ENCODE data around the gene PRKN. TPM values are rescaled to one million over a fixed set of nuclear protein-coding genes. Genes with fewer than 3 reads are reported as not detected.

PRKN gene
- total RNA-seq, 1 experiment from 2014 or later: 0.46 TPM

DNA sequence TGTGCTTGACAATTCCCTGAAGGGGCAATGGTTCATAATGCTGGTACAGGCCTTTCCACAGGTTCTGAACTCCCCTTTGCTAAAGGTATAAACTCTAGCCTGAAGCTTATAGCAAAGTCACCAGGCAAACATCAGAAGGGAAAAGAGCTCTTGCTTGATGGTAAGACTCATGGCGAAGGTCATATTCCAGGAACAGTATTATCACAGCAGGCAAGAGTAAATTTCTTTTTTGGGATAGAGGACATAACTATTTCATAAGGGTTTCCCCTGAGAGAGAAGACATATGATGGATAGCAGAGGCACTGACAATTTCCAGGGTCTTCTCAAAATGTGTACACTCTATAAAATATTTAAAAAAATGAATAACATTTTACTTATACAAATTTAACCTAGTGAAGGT is 86.8 kb downstream of the PRKN start:
- no peaks in the 10 kb centered on the region for H3K36me3 ChIP-seq (ENCODE audit: control insufficient read depth, insufficient read depth, low read length)
- no peak overlapping the region for H3K27ac ChIP-seq (ENCODE audit: low read length)
- no peak for DNase-seq (ENCODE audit: low read depth, low spot score)
- H3K27me3 ChIP-seq (ENCODE audit: control insufficient read depth, insufficient read depth, low read length): no peaks in the 10 kb centered on the region
- POLR2A ChIA-PET: no interaction called here
- no peaks in the 10 kb centered on the region for H3K9me3 ChIP-seq (ENCODE audit: control insufficient read depth, insufficient read depth, low read depth, low read length)
- intact Hi-C loops (cut with micrococcal nuclease; ENCODE audit: unreplicated experiment) (no loop called here), in situ Hi-C loops (cut with HindIII; ENCODE audit: low pct_unique_long_range_greater_than_20kb, low sequenced_read_pairs) (no loop called here)
- no peak for TF ChIP-seq POLR2AphosphoS5 (IDR thresholded peaks at IDR 0.05; ENCODE audit: low read depth, low read length)
- no peak for TF ChIP-seq TCF7L2 (IDR thresholded peaks at IDR 0.05; ENCODE audit: low read depth, low read length)
- TF ChIP-seq, protein P1, sequence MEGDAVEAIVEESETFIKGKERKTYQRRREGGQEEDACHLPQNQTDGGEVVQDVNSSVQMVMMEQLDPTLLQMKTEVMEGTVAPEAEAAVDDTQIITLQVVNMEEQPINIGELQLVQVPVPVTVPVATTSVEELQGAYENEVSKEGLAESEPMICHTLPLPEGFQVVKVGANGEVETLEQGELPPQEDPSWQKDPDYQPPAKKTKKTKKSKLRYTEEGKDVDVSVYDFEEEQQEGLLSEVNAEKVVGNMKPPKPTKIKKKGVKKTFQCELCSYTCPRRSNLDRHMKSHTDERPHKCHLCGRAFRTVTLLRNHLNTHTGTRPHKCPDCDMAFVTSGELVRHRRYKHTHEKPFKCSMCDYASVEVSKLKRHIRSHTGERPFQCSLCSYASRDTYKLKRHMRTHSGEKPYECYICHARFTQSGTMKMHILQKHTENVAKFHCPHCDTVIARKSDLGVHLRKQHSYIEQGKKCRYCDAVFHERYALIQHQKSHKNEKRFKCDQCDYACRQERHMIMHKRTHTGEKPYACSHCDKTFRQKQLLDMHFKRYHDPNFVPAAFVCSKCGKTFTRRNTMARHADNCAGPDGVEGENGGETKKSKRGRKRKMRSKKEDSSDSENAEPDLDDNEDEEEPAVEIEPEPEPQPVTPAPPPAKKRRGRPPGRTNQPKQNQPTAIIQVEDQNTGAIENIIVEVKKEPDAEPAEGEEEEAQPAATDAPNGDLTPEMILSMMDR (IDR thresholded peaks at IDR 0.05): no peak
- TF ChIP-seq SIN3A (IDR thresholded peaks at IDR 0.05; ENCODE audit: borderline replicate concordance, insufficient read depth, low read depth, low read length): no peak
- TF ChIP-seq, protein P2, sequence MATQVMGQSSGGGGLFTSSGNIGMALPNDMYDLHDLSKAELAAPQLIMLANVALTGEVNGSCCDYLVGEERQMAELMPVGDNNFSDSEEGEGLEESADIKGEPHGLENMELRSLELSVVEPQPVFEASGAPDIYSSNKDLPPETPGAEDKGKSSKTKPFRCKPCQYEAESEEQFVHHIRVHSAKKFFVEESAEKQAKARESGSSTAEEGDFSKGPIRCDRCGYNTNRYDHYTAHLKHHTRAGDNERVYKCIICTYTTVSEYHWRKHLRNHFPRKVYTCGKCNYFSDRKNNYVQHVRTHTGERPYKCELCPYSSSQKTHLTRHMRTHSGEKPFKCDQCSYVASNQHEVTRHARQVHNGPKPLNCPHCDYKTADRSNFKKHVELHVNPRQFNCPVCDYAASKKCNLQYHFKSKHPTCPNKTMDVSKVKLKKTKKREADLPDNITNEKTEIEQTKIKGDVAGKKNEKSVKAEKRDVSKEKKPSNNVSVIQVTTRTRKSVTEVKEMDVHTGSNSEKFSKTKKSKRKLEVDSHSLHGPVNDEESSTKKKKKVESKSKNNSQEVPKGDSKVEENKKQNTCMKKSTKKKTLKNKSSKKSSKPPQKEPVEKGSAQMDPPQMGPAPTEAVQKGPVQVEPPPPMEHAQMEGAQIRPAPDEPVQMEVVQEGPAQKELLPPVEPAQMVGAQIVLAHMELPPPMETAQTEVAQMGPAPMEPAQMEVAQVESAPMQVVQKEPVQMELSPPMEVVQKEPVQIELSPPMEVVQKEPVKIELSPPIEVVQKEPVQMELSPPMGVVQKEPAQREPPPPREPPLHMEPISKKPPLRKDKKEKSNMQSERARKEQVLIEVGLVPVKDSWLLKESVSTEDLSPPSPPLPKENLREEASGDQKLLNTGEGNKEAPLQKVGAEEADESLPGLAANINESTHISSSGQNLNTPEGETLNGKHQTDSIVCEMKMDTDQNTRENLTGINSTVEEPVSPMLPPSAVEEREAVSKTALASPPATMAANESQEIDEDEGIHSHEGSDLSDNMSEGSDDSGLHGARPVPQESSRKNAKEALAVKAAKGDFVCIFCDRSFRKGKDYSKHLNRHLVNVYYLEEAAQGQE (IDR thresholded peaks at IDR 0.05; ENCODE audit: insufficient read depth in 1 of 2, low read depth in 2 of 2, low read length in 1 of 2): no peak
- no TSS peak for BruUV-seq (replicated peaks)
- ATAC-seq: no peak
- CTCF ChIA-PET: no interaction called here
- no peak overlapping the region for H3K4me3 ChIP-seq (ENCODE audit: low read depth in 2 of 2, low read length in 2 of 2)
- H3K4me1 ChIP-seq (ENCODE audit: control insufficient read depth, insufficient read depth, low read length): no peaks in the 10 kb centered on the region

DNA sequence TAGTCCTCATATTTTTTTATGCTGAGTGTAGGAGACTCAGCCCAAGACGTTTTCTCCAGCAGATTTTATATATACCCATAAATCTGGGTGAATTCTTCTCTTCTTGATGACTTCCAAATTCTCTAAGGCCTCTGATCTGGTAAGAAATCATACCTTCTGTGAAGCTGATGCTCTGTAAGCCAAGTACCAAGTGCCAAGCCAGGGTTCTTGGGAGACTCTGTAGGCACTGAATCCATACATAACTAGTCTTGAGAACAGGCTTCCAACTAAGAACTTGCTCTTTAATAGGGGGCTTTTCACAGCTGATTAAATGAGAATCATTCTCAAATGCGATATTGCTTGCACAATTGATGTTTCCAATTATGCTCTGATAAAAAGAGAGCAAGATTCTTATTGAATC is 87.6 kb downstream of the PRKN start:
- intact Hi-C loops (cut with micrococcal nuclease; ENCODE audit: unreplicated experiment) (no loop called here), in situ Hi-C loops (cut with HindIII; ENCODE audit: low pct_unique_long_range_greater_than_20kb, low sequenced_read_pairs) (no loop called here)
- DNase-seq (ENCODE audit: low read depth, low spot score) (no peak), ATAC-seq (no peak)
- Histone ChIP-seq H3K4me1 (ENCODE audit: control insufficient read depth, insufficient read depth, low read length) (no peaks in the 10 kb centered on the region), H3K27me3 (ENCODE audit: control insufficient read depth, insufficient read depth, low read length) (no peaks in the 10 kb centered on the region), H3K36me3 (ENCODE audit: control insufficient read depth, insufficient read depth, low read length) (no peaks in the 10 kb centered on the region), H3K4me3 (ENCODE audit: low read depth in 2 of 2, low read length in 2 of 2) (no peak overlapping the region), H3K9me3 (ENCODE audit: control insufficient read depth, insufficient read depth, low read depth, low read length) (no peaks in the 10 kb centered on the region), H3K27ac (ENCODE audit: low read length) (no peak overlapping the region)
- POLR2A ChIA-PET: interaction anchor here (0.6 kb wide), 1 partner anchor 1815 kb away, joined by 3 read pairs; no protein-coding TSS in a partner anchor
- no peak for TF ChIP-seq SIN3A (IDR thresholded peaks at IDR 0.05; ENCODE audit: borderline replicate concordance, insufficient read depth, low read depth, low read length)
- TF ChIP-seq TCF7L2 (IDR thresholded peaks at IDR 0.05; ENCODE audit: low read depth, low read length): no peak
- TF ChIP-seq POLR2AphosphoS5 (IDR thresholded peaks at IDR 0.05; ENCODE audit: low read depth, low read length): no peak
- BruUV-seq (replicated peaks): no TSS peak
- CTCF ChIA-PET: no interaction called here

DNA sequence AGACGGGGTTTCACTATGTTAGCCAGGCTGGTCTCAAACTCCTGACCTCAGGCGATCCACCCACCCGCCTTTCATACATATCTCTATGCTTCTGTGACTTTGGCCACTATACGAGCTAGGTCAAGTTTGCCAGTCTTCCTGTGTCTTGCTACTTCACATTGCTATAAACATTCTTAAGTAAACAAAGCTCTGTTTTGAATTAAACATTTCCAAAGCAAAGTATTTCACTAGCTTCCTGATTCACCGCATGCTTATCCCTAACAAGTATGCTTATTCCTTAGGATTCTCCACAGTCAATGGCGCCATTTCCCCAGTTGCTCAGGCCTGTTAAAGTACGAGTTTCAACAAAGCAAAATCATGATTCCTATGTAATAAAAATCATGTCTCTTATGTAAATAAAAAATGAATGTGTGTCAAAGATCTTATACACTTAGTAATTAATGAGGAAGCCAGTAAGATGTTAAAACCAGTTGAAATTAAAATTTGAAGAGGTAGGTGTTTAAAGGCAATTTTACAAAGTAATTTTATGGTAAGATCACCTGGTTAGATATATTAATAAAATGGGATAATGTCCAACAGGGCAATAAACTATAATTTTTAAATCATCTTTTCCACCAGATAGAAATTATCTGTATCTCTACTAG is 88.5 kb downstream of the PRKN start:
- Histone ChIP-seq H3K27ac (ENCODE audit: low read length) (no peak overlapping the region), H3K4me3 (ENCODE audit: low read depth in 2 of 2, low read length in 2 of 2) (no peak overlapping the region), H3K9me3 (ENCODE audit: control insufficient read depth, insufficient read depth, low read depth, low read length) (no peaks in the 10 kb centered on the region), H3K36me3 (ENCODE audit: control insufficient read depth, insufficient read depth, low read length) (no peaks in the 10 kb centered on the region), H3K4me1 (ENCODE audit: control insufficient read depth, insufficient read depth, low read length) (no peaks in the 10 kb centered on the region), H3K27me3 (ENCODE audit: control insufficient read depth, insufficient read depth, low read length) (no peaks in the 10 kb centered on the region)
- no TSS peak for BruUV-seq (replicated peaks)
- TF ChIP-seq POLR2AphosphoS5 (IDR thresholded peaks at IDR 0.05; ENCODE audit: low read depth, low read length): no peak
- TF ChIP-seq, protein P1 (IDR thresholded peaks at IDR 0.05): no peak
- no peak for TF ChIP-seq TCF7L2 (IDR thresholded peaks at IDR 0.05; ENCODE audit: low read depth, low read length)
- TF ChIP-seq, protein P2 (IDR thresholded peaks at IDR 0.05; ENCODE audit: insufficient read depth in 1 of 2, low read depth in 2 of 2, low read length in 1 of 2): no peak
- TF ChIP-seq SIN3A (IDR thresholded peaks at IDR 0.05; ENCODE audit: borderline replicate concordance, insufficient read depth, low read depth, low read length): no peak
- ATAC-seq (no peak), DNase-seq (ENCODE audit: low read depth, low spot score) (no peak)
- in situ Hi-C loops (cut with HindIII; ENCODE audit: low pct_unique_long_range_greater_than_20kb, low sequenced_read_pairs): no loop called here
- CTCF ChIA-PET: no interaction called here
- intact Hi-C loops (cut with micrococcal nuclease; ENCODE audit: unreplicated experiment): no loop called here
- POLR2A ChIA-PET: interaction anchor here (0.5 kb wide), 1 partner anchor 752 kb away, joined by 3 read pairs; no protein-coding TSS in a partner anchor
